ENCODE measurements around the gene GET3.
A peak's percentile ranks its signal among the peaks of the same experiment; 100 is the strongest.

GET3 gene

DNA sequence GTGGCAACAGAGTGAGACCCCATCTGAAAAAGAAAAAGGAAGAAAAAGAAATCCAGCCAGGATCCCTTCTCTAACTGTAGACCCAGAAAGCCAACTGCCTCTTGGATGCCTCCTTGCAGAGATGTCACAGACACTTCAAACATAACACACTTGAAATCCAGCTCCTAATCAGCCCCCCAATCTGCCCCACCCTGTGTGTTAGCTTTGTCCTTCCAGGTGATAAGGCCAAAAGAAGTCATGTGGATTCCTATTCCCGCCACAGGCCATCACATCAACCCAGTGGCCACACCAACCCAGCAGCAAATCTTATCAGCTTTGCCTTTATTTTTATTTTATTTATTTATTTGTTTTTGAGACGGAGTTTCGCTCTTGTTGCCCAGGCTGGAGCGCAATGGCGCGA is 22.4 kb downstream of the GET3 start:
- in situ Hi-C loops (cut with MboI; ENCODE audit: low pct_unique_long_range_greater_than_20kb, low sequenced_read_pairs, unreplicated experiment): loop anchor here (10.0 kb wide), 2 partner anchors 85 to 195 kb away; no protein-coding TSS in a partner anchor
- TF ChIP-seq, protein P1, sequence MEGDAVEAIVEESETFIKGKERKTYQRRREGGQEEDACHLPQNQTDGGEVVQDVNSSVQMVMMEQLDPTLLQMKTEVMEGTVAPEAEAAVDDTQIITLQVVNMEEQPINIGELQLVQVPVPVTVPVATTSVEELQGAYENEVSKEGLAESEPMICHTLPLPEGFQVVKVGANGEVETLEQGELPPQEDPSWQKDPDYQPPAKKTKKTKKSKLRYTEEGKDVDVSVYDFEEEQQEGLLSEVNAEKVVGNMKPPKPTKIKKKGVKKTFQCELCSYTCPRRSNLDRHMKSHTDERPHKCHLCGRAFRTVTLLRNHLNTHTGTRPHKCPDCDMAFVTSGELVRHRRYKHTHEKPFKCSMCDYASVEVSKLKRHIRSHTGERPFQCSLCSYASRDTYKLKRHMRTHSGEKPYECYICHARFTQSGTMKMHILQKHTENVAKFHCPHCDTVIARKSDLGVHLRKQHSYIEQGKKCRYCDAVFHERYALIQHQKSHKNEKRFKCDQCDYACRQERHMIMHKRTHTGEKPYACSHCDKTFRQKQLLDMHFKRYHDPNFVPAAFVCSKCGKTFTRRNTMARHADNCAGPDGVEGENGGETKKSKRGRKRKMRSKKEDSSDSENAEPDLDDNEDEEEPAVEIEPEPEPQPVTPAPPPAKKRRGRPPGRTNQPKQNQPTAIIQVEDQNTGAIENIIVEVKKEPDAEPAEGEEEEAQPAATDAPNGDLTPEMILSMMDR (IDR thresholded peaks at IDR 0.05; ENCODE audit: extremely low read depth, insufficient read depth, missing control alignments): no peak
- DNase-seq (ENCODE audit: low spot score): no peak

DNA sequence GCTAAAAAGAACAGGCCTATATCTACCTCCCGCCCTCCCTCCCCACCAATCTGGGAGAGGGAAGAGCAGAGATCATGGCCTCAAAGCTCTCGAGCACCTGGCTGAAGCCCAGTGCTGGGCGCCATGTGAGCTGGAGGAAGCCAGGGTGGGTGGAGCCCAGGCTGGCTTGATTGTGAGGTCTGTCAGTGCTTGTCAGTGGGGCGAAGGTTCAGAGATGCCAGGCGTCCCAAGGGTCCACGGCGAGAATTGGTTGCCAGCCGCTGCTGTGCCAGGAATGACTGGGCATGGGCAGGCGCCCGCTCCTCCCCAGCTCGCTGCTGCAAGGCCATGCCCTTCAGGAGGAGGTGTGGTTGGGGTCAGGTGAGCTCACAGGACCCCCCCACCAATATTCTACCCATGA is 25.8 kb downstream of the GET3 start:
- in situ Hi-C loops (cut with MboI; ENCODE audit: low pct_unique_long_range_greater_than_20kb, low sequenced_read_pairs, unreplicated experiment): loop anchor here (10.0 kb wide), 1 partner anchor 82 kb away; no protein-coding TSS in a partner anchor
- TF ChIP-seq, protein P1 (IDR thresholded peaks at IDR 0.05; ENCODE audit: extremely low read depth, insufficient read depth, missing control alignments): no peak
- no peak for DNase-seq (ENCODE audit: low spot score)

DNA sequence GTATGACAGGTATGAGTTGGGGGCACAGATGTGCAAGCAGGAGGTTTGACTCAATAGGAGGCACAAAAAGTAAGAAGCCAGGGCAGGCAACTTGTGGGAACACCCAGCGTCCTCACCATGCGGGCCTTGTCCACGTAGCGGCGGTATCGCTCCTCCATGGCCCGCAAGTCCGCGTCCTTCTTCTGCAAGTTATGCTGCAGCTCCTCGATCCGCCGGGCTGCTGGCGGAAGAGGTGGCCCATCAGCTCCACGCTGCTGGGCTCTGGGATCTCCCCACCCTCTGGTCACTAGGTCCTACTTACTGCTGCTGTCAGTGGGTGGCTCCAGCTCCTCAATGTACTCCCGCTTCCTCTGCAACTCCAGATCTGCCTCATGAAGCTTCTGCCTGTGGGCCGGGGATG is 27.4 kb downstream of the GET3 start:
- TF ChIP-seq, protein P1 (IDR thresholded peaks at IDR 0.05; ENCODE audit: extremely low read depth, insufficient read depth, missing control alignments): no peak
- no peak for DNase-seq (ENCODE audit: low spot score)
- in situ Hi-C loops (cut with MboI; ENCODE audit: low pct_unique_long_range_greater_than_20kb, low sequenced_read_pairs, unreplicated experiment): loop anchor here (10.0 kb wide), 1 partner anchor 80 kb away; no protein-coding TSS in a partner anchor

DNA sequence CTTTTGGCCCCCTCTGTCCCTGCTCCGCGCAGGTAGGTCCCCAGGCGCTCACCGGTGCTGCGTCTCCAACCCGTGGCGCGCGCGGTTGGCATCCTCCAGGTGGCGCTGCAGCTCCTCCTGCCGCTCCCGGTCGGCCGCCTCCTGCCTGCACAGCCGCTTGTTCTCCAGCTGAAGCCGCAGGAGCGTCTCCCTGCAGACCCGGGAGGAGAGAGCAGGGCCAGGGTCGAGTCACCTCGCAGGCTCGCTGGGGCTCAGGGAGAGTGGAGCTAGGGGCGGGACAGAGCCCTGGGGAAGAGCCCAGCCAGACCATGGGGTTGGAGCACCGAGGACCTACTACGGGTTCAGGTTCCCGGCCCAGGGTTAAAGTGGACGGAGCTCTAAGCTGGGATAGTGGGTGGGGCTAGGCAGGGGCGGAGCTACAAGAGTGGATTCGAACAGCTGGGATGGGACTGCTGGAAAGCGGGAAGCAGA is 28.8 kb downstream of the GET3 start:
- TF ChIP-seq, protein P1 (IDR thresholded peaks at IDR 0.05; ENCODE audit: extremely low read depth, insufficient read depth, missing control alignments): peak; percentile 99
- in situ Hi-C loops (cut with MboI; ENCODE audit: low pct_unique_long_range_greater_than_20kb, low sequenced_read_pairs, unreplicated experiment): loop anchor here (10.0 kb wide), 1 partner anchor 79 kb away; no protein-coding TSS in a partner anchor
- peak; percentile 87 for DNase-seq (ENCODE audit: low spot score)

- DNase-seq (ENCODE audit: low spot score): no peak
- in situ Hi-C loops (cut with MboI; ENCODE audit: low pct_unique_long_range_greater_than_20kb, low sequenced_read_pairs, unreplicated experiment): loop anchor here (10.0 kb wide), 1 partner anchor 78 kb away; no protein-coding TSS in a partner anchor
- TF ChIP-seq, protein P1 (IDR thresholded peaks at IDR 0.05; ENCODE audit: extremely low read depth, insufficient read depth, missing control alignments): no peak
Measured at GRCh38 chr19:12767150-12767549, 29.9 kb downstream of the GET3 start.

- TF ChIP-seq, protein P1 (IDR thresholded peaks at IDR 0.05; ENCODE audit: extremely low read depth, insufficient read depth, missing control alignments): no peak
- in situ Hi-C loops (cut with MboI; ENCODE audit: low pct_unique_long_range_greater_than_20kb, low sequenced_read_pairs, unreplicated experiment): loop anchor here (10.0 kb wide), 1 partner anchor 77 kb away; no protein-coding TSS in a partner anchor
Measured at GRCh38 chr19:12767666-12768065, 30.4 kb downstream of the GET3 start.

More at GRCh38 chr19:12767666-12768065, 30.4 kb downstream of the GET3 start:
- DNase-seq (ENCODE audit: low spot score): no peak
